Fibroblast of skin of back (primary cell): ENCODE measurements around the gene CCDC92B.

Source experiments
- DNase-seq: peaks from one replicate; pipeline ENCODE4 v3.0.0-alpha.2; 2013

CCDC92B gene

GRCh38 chr17:2719861-2720260 is 29.6 kb downstream of the CCDC92B start:
- DNase-seq, result no peak

- DNase-seq, result peak; percentile 32
These were observed 31.1 kb downstream of the CCDC92B start for GRCh38 chr17:2718150-2718938.

GRCh38 chr17:2716649-2717048 is 32.8 kb downstream of the CCDC92B start:
- DNase-seq, result no peak

GRCh38 chr17:2713881-2714280 is 35.6 kb downstream of the CCDC92B start:
- DNase-seq, result no peak

GRCh38 chr17:2712300-2713043 is 37.0 kb downstream of the CCDC92B start:
- DNase-seq, result no peak

GRCh38 chr17:2711608-2712299 is 37.7 kb downstream of the CCDC92B start, which contains the start of gene CLUH:
Gene CLUH (minus strand): TSS chr17:2711764. CDS start chr17:2711661, 103 bp downstream.
- DNase-seq, result peak; percentile 97

GRCh38 chr17:2710803-2711607 is 38.4 kb downstream of the CCDC92B start:
- DNase-seq, result no peak

GRCh38 chr17:2710071-2710802 is 39.2 kb downstream of the CCDC92B start:
- DNase-seq, result no peak

GRCh38 chr17:2709183-2709661 is 40.2 kb downstream of the CCDC92B start:
- DNase-seq, result no peak

GRCh38 chr17:2708585-2709182 is 40.8 kb downstream of the CCDC92B start:
- DNase-seq, result no peak

GRCh38 chr17:2707721-2708584 is 41.5 kb downstream of the CCDC92B start:
- no peak for DNase-seq

- no peak for DNase-seq
These were observed 42.4 kb downstream of the CCDC92B start for GRCh38 chr17:2706911-2707510.

- DNase-seq, result no peak
These were observed 43.3 kb downstream of the CCDC92B start for GRCh38 chr17:2705888-2706795.

GRCh38 chr17:2705263-2705662 is 44.2 kb downstream of the CCDC92B start:
- peak; percentile 35 for DNase-seq

- DNase-seq, result no peak
These were observed 44.6 kb downstream of the CCDC92B start for GRCh38 chr17:2704890-2705248.

GRCh38 chr17:2704031-2704889 is 45.2 kb downstream of the CCDC92B start:
- no peak for DNase-seq

GRCh38 chr17:2703606-2704005 is 45.8 kb downstream of the CCDC92B start:
- no peak for DNase-seq

GRCh38 chr17:2703181-2703580 is 46.3 kb downstream of the CCDC92B start:
- DNase-seq, result no peak
